Ramos (cell line): Measurements from ENCODE around the gene SHC2.
"Not testable (repeated sequence)": the region's sequence is repeated elsewhere in the genome, so short reads cannot be mapped to it uniquely, and the experiment has no call there.

Source experiments
- in situ Hi-C: fragments of 300-500 bp; cut with MboI; formaldehyde crosslinking; loops from one replicate; pipeline ENCODE4 v1.14.3; 2022; ENCODE audit warnings: low sequenced_read_pairs; ENCODE audit not compliant: unreplicated experiment

SHC2 gene

DNA sequence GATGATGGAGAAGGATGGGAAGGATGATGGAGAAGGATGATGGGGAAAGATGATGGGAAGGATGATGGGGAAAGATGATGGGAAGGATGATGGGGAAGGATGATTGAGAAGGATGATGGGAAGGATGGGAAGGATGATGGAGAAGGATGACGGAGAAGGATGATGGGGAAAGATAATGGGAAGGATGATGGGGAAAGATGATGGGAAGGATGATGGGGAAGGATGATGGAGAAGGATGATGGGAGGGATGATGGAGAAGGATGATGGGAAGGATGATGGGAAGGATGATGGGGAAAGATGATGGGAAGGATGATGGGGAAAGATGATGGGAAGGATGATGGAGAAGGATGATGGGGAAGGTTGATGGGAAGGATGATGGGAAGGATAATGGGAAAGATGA, 66.0 kb downstream of the SHC2 start:
- in situ Hi-C loops: not testable (repeated sequence)

DNA sequence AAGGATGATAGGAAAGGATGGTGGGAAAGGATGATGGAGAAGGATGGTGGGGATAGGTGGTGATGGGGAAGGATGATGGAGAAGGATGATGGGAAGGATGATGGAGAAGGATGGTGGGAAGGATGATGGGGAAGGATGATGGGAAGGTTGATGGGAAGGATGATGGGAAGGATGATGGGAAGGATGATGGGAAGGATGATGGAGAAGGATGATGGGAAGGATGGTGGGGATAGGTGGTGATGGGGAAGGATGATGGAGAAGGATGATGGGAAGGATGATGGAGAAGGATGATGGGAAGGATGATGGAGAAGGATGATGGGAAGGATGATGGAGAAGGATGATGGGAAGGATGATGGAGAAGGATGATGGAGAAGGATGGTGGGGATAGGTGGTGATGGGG, 67.3 kb downstream of the SHC2 start:
- in situ Hi-C loops: not testable (repeated sequence)

GRCh38 chr19:392375-392970, 68.4 kb downstream of the SHC2 start:
- in situ Hi-C loops: no loop called here

GRCh38 chr19:391726-392374, 69.0 kb downstream of the SHC2 start:
- in situ Hi-C loops: no loop called here

- in situ Hi-C loops: no loop called here
Observed at GRCh38 chr19:391207-391557, 69.7 kb downstream of the SHC2 start.

DNA sequence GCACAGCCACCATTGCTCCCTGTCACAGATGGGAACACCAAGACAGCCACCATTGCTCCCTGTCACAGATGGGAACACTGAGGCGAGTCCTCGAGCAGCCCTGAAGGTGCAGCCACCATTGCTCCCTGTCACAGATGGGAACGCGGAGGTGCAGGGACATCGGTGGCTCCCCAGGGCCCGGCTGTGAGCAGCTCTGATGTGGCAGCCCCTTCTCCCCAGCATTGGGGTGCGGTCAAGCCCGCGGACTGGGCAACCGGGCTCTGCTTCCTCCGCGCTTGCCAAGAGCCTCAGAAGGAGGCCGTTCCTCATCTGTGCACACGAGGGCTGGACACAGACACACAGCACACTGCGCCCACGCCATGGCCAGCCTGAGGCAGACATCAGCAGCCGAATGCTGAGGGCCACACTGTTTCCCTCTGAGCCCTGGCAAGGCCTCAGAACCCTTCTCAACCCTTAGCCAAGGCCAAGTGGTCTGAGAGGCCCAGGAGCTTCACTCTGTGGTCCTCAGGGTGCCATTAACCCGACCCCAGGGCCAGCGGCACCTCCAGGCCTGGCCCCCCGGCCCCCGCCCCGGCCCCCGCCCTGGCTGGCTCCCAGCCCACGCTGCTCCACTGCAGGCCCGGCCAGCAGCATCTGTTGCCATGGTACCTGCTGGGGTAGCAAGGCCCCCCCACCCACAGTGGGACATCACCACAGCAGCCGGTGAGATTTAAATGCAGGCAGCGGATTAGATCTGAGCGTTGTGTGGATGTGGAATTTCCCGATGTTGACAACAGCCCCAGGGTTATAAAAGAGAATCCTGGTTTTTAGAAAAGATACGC, 70.2 kb downstream of the SHC2 start:
- in situ Hi-C loops: no loop called here

GRCh38 chr19:389935-390289, 70.9 kb downstream of the SHC2 start:
- in situ Hi-C loops: no loop called here

DNA sequence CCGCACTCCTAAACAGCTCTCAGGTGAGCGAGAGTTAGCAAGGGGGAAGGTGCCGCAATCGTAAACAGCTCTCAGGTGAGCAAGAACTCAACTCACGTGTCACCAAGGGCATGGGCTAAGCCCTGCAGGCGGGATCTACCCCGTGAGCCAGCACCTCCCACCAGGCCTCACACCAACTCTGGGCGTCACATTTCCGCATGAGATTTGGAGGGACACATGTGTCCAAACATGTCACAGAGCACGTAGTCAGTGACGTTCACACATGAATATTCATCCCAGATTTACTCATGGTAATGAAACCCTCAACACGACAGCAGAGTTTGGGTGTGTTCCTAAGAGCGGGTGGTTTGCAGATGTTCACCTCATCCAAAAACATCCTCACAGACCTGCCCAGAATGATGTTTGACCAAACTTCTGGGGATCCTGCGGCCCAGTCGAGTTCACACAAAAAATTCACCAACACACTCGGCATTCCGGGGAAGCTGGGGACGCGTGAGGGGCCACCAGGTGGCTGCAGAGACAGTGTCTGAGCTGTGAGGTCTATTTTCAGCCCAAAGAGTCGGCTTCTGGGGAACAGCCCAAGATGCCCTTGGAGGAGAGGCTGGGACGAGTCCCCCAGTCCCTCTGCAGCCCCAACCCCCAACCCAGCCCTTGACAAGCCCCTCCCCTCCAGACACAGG, 71.4 kb downstream of the SHC2 start:
- in situ Hi-C loops: no loop called here

GRCh38 chr19:388691-389090, 72.1 kb downstream of the SHC2 start:
- in situ Hi-C loops: no loop called here

- in situ Hi-C loops: no loop called here
Observed at GRCh38 chr19:387777-388176, 73.1 kb downstream of the SHC2 start.

DNA sequence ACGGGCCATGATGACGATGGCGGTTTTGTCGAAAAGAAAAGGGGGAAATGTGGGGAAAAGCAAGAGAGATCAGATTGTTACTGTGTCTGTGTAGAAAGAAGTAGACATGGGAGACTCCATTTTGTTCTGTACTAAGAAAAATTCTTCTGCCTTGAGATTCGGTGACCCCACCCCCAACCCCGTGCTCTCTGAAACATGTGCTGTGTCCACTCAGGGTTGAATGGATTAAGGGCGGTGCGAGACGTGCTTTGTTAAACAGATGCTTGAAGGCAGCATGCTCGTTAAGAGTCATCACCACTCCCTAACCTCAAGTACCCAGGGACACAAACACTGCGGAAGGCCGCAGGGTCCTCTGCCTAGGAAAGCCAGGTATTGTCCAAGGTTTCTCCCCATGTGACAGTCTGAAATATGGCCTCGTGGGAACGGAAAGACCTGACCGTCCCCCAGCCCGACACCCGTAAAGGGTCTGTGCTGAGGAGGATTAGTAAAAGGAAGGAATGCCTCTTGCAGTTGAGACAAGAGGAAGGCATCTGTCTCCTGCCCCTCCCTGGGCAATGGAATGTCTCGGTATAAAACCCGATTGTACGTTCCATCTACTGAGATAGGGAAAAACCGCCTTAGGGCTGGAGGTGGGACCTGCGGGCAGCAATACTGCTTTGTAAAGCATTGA, 74.1 kb downstream of the SHC2 start:
- in situ Hi-C loops: not testable (repeated sequence)

GRCh38 chr19:386189-386588, 74.6 kb downstream of the SHC2 start:
- in situ Hi-C loops: not testable (repeated sequence)

GRCh38 chr19:384799-385169, 76.0 kb downstream of the SHC2 start:
- in situ Hi-C loops: no loop called here

DNA sequence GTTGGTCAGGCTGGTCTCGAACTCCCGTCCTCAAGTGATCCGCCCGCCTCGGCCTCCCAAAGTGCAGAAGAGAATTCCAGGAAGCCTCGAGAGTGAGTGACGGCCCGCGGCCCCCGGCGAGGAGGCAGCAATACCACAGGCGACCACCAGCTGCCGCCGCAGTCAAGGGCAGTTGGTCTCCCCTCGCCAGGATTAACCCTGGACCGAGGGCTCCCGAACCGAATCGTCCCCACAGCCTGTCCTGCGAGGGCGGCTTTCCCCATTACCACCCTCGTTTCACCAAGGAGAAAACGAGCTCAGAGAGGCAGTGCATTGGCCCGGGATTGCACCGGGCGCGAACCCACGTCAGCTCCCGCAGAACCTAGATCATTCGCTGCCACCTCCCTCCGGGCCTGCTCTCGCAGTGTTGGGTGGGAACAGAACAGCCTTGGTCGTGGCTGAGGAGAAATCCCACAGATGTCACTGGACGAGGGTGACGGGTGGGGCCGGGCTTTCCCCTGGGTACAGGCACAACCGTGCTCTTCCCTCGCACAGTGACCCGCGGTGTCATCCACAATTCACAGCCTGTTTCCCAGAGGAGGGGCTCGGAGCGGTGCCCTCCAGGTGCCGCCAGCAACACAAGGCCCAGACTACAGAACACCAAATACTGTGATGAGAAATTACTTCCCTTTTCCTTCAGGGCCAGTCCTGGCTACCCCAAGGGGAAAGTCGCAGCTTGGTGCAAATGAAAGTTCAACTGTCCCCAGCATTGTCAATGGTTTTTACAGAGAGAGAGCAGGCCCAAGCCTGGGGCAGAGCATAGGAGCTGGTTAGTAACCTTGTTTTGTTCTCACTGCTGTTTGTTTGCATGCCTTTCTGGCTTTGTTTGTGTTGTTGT, 76.7 kb downstream of the SHC2 start:
- in situ Hi-C loops: no loop called here

DNA sequence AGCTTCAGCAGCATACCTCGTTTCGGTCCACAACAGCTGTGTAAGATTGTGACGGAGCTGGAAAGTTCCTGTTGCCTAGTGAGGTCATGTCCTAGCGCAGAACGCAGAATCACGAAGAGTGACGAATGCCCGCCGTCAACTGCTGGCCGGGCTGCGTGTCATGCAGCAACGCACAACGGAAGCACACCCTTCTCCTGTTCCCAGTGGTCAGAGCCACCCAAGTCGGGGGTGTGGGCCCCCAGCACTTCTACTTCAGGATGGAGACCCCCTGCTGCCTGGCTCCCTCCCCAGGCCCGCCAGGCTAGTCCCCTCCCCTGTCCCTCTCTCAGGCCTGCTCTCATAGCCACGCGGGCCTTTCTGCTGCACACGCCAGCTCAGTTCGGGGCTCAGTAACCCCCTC, 77.8 kb downstream of the SHC2 start:
- in situ Hi-C loops: no loop called here

DNA sequence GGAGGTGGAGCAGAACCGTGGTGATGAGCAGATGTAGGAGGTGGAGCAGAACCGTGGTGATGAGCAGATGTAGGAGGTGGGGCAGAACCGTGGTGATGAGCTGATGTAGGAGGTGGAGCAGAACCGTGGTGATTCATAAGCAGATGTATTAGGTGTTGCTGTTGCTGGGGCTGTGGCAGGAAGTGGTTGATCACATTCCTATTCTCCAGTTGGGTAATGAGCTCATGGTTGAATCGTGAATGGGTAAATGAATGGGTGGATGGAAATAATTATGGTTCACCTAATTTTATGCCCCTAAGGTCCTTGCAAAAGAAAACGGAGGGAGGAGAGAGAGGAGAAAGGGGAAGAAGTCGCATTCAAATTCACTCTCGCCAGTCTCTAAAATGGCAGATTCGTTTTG, 78.3 kb downstream of the SHC2 start:
- in situ Hi-C loops: not testable (repeated sequence)

- in situ Hi-C loops: not testable (repeated sequence)
Observed at GRCh38 chr19:381901-382300, 78.9 kb downstream of the SHC2 start.

DNA sequence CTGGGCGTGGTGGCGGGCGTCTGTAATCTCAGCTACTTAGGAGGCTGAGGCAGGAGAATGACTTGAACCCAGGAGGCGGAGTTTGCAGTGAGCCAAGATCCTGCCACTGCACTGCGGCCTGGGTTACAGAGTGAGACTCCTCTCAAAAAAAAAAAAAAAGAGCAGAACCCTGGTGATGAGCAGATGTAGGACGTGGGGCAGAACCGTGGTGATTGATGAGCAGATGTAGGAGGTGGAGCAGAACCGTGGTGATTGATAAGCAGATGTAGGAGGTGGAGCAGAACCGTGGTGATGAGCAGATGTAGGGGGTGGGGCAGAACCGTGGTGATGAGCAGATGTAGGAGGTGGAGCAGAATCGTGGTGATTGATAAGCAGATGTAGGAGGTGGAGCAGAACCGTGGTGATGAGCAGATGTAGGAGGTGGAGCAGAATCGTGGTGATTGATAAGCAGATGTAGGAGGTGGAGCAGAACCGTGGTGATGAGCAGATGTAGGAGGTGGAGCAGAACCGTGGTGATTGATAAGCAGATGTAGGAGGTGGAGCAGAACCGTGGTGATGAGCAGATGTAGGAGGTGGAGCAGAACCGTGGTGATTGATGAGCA, 80.1 kb downstream of the SHC2 start:
- in situ Hi-C loops: not testable (repeated sequence)

DNA sequence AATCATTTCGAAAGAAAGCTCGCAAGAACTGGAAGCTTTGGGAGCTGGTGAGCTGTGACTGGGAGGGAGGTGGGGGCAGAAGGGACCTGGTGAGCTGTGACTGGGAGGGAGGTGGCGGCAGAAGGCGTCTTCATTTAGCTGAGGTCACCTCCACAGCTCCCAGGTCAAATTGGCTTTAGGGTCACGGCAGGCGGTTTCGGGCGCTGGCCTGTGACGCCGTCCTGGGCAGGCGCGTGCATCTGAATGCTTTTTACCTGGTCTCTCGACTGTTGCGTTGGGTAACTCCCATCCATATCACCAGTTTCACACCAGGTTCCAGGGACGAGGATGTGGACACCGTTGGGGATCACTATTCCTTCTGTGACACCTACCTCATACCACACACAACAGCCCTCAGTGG, 81.0 kb downstream of the SHC2 start:
- in situ Hi-C loops: no loop called here
